HG02938 (cell line): ENCODE data around the gene PSMC3.

Source experiments
- ATAC-seq: cut with Tn5 transposase; IDR thresholded peaks from one replicate; pipeline ENCODE4 v1.9.1; 2021; ENCODE audit warnings: mild to moderate bottlenecking, moderate library complexity; ENCODE audit not compliant: unreplicated experiment

PSMC3 gene

DNA sequence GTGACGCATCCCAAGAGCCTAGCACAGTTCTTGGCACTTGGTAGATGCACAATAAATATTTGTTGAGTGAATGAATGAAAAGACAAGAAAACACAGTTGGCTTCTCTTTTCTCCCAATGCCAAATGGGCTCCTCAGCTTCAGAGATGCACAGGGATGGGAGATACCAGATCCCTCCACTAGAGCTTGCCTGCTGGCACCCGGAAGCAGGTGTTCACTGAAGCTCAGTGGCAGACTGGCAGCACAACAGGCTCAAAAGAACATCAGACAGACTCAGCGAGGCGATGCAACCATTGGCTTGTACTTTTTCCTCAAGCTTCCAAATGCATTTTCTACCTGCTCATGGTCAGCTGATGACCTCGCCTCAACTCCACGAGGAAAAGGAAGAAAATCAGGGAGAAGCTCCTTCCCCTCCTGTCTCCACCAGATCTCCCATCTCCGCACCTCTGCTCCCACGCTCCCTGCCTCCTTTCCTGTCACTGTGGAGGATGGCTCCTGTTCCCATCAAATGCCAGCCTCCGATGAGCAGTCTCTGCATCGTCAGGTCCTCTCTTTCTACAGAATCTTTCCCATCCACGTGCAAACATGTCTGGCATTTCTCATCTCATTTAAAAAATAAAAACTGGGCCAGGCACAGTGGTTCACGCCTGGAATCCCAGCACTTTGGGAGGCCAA lies 16.9 kb upstream of the PSMC3 start:
- ATAC-seq: no peak

- ATAC-seq: no peak
These were observed 16.3 kb upstream of the PSMC3 start for GRCh38 chr11:47442514-47442913.

- ATAC-seq: no peak
These were observed 15.2 kb upstream of the PSMC3 start for GRCh38 chr11:47441421-47441820.

- ATAC-seq: no peak
These were observed 13.8 kb upstream of the PSMC3 start for GRCh38 chr11:47440054-47440476.

DNA sequence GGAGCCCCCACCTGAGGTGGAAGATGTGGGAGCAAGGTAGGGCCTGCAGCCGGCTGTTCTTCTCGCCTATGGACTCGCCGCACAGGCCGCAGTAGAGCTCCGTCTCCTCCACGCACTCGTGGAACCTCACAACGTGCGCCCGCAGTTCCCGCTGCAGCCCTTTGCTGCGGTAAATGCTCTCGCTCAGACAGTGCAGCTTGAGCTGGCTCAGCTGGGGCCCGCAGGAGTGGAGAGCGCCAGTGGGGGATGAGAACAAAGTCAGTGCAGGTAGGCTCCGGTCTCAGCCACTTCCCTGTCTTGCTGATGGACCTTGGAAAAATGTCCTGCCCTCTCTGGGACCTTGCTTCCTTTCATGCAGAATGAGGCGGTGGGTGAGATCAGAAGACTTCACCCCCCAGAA lies 12.5 kb upstream of the PSMC3 start:
- no peak for ATAC-seq

DNA sequence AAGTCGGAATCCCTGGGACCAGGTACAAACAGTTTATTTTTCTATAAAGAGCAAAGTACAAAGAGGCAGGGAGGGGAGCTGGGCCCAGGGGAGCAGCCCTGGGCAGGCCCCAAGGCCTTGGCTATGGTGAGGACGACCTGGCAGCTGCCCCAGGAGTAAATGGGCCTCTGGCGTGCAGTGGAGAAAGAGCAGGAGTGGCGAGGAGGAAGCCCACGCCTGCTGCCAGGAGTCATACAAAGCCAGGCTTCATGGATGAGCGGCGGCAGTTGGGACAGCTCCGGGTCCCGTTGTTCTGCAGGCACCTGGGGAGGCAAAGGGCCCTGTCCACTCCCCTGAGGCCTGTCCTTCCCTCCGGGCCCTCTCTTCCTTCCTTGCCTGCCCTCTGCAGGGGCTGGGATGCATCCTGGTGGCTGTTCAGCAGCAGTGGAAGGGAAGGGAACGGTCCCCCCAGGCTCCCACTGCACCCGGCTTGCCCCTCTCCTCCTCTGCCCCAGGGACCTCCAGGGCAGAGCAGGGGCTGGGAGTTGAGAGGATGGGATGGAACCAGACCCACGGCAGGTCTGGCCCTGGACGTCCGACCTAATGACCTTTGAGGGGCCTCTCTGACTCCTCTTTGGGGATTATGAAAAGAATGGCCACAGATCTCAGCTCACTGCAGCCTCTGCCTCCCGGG lies 11.6 kb upstream of the PSMC3 start:
- no peak for ATAC-seq

GRCh38 chr11:47437218-47437745 lies 11.0 kb upstream of the PSMC3 start:
- ATAC-seq: no peak

- ATAC-seq: no peak
These were observed 10.5 kb upstream of the PSMC3 start for GRCh38 chr11:47436726-47437125.

GRCh38 chr11:47435687-47436086 lies 9.4 kb upstream of the PSMC3 start:
- ATAC-seq: no peak

DNA sequence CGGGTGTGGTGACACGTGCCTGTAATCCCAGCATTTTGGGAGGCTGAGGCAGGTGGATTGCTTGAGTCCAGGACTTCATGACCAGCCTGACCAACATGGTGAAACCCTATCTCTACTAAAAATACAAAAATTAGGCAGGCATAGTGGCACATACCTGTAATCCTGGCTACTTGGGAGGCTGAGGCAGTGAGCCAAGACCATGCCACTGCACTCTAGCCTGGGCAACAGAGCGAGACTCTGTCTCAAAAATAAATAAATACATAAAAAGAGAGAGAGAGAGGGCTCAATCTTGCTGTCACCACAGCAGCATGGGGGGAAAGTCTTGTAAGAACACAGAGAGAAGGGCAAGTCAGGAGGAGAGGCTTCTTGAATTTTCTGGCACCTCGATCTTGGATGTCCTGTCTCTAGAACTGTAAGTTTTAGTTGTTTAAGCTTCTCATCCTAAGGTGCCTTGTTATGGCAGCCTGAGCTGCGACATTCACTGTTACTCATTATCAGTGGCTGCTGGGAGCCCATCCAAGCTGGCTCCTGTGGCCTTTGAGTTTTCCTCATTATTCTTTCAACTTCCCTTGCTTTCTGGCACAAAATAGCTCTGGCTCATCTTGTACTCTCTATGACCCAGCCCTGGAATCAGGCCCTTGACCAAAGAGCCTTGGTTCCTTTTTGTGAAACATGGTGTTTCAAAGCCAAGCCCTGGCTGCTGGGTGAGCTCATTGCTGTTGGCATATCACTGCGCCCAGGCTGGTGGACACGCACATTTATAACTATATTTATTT lies 8.0 kb upstream of the PSMC3 start:
- ATAC-seq: no peak

DNA sequence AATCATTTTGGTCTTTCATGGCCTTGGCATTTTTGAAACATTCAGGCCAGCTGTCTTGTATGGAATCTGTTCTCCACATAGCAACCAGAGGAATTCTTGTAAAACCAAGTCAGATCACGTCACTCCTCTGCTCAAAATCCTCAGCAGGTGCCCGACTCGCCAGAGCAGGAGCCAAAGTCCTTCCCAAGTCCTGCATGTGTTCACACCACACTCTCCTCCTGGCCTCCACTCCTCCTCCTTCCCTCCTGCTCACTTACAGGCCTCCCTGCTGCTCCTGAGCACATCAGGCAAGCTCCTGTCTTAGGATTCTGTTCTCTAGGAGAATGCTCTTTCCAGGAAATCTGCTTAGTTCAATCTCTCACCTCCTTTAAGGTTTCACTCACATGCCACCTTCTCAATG lies 6.9 kb upstream of the PSMC3 start:
- no peak for ATAC-seq

DNA sequence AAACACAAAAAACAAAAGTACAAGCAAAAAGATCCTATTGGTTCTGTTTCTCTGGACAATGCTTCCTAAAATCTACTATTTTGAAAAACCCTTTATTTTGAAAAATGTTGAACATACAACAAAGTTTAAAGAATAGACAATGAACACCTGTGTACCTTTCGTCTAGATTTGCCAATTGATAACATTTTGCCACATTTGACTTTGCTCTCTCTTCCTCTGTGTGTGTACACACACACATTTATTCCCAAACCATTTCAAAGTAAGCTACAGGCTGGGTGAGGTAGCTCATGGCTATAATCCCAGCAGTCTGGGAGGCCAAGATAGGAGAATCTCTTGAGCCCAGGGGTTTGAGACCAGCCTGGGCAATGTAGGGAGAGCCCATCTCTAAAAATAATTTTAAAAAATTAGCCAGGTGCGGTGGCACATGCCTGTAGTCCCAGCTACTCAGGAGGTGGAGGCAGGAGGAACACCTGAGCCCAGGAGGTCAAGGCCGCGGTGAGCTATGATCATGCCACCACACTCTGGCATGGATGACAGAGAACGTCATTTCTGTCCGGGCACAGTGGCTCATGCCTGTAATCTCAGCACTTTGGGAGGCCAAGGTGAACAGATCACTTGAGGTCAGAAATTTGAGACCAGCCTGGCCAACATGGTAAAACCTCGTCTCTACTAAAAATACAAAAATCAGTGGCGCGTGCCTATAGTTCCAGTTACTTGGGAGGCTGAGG lies 5.3 kb upstream of the PSMC3 start:
- no peak for ATAC-seq

DNA sequence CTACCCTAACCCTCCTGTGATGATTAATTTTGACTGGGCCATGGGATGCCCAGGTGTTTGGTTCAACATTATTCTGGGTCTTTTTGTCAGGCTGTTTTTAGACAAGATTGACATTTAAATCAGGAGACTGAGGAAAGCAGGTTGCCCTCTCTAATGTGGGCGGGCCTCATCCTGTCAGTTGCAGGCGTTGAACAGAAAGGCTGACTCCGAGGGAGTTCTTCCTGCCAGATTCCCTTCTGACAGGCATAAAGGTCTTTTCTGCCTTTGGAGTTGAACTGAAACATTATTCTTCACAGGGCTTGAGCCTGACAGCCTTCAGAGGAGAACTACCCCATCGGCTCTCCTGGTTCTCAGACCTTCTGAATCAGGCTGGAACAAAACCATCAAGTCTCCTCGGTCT lies 4.3 kb upstream of the PSMC3 start:
- ATAC-seq: no peak

- ATAC-seq: no peak
These were observed 628 bp downstream of the PSMC3 start for GRCh38 chr11:47425611-47426010.

GRCh38 chr11:47418454-47419259 lies 7.6 kb downstream of the PSMC3 start:
- ATAC-seq: no peak

DNA sequence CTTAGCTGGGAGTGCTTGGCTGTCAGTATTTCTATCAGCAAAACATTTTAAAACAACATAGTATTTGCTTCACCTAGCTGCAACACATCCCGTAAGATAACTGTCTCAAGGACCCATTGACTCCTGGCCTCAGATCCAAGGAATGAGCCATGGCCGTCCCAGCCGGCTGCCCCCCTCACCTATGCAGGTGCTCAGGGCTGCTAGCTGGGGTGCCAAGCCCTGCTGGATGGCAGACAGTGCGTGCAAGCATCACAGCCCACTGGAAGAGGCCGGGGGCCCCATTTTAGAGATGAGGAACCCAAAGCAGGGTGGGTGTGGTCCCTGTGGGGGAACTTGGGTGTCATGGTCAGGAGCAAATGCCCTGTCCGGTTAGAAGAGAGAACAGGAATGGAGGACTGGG lies 8.5 kb downstream of the PSMC3 start:
- no peak for ATAC-seq

GRCh38 chr11:47415949-47416472 lies 10.2 kb downstream of the PSMC3 start:
- no peak for ATAC-seq

GRCh38 chr11:47415091-47415854 lies 11.0 kb downstream of the PSMC3 start:
- ATAC-seq: no peak

GRCh38 chr11:47414685-47415070 lies 11.6 kb downstream of the PSMC3 start:
- no peak for ATAC-seq
